ENCODE measurements around the gene PLD2. TPM values are rescaled to one million over a fixed set of nuclear protein-coding genes. Genes with fewer than 3 reads are reported as not detected.

The PLD2 gene
- total RNA-seq, 1 experiment from 2014 or later = 31.7 TPM

GRCh38 chr17:4808378-4808767 lies 1.4 kb downstream of the PLD2 start:
- Mint-ChIP-seq H3K4me1 (ENCODE audit: insufficient read depth, unreplicated experiment) (peaks cover 17% of the 10 kb centered on the region), H3K9me3 (ENCODE audit: unreplicated experiment) (no peaks in the 10 kb centered on the region), H3K27ac (ENCODE audit: low read depth, unreplicated experiment) (no peak overlapping the region), H3K36me3 (ENCODE audit: insufficient read depth, unreplicated experiment) (peaks cover 45% of the 10 kb centered on the region), H3K4me3 (ENCODE audit: unreplicated experiment) (peak overlapping the region; percentile 77), H3K27me3 (ENCODE audit: insufficient read depth, unreplicated experiment) (no peaks in the 10 kb centered on the region)
- intact Hi-C loops (cut with micrococcal nuclease) = loop anchor here (5.0 kb wide), 1 partner anchor 74 kb away; no protein-coding TSS in a partner anchor
- CTCF ChIA-PET = interaction anchor here (0.6 to 3.0 kb wide), 5 partner anchors 18 to 221 kb away, joined by 3 to 12 read pairs (median 6); no protein-coding TSS in a partner anchor
- TF ChIP-seq, protein P1, sequence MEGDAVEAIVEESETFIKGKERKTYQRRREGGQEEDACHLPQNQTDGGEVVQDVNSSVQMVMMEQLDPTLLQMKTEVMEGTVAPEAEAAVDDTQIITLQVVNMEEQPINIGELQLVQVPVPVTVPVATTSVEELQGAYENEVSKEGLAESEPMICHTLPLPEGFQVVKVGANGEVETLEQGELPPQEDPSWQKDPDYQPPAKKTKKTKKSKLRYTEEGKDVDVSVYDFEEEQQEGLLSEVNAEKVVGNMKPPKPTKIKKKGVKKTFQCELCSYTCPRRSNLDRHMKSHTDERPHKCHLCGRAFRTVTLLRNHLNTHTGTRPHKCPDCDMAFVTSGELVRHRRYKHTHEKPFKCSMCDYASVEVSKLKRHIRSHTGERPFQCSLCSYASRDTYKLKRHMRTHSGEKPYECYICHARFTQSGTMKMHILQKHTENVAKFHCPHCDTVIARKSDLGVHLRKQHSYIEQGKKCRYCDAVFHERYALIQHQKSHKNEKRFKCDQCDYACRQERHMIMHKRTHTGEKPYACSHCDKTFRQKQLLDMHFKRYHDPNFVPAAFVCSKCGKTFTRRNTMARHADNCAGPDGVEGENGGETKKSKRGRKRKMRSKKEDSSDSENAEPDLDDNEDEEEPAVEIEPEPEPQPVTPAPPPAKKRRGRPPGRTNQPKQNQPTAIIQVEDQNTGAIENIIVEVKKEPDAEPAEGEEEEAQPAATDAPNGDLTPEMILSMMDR (IDR thresholded peaks at IDR 0.05; ENCODE audit: unreplicated experiment) = no peak
- POLR2A ChIA-PET = interaction anchor here (0.9 to 3.3 kb wide), 7 partner anchors 8 to 132 kb away, joined by 3 to 37 read pairs (median 4); partner anchors contain the start of genes PSMB6, RNF167 and SLC25A11
- DNase-seq (ENCODE audit: unreplicated experiment) = peak; percentile 33
- BruUV-seq (replicated peaks) = no TSS peak

GRCh38 chr17:4810696-4811290 lies 3.8 kb downstream of the PLD2 start:
- TF ChIP-seq, protein P1 (IDR thresholded peaks at IDR 0.05; ENCODE audit: unreplicated experiment) = no peak
- H3K4me3 Mint-ChIP-seq (ENCODE audit: unreplicated experiment) = no peak overlapping the region
- H3K36me3 Mint-ChIP-seq (ENCODE audit: insufficient read depth, unreplicated experiment) = peaks cover 54% of the 10 kb centered on the region
- ChIA-PET POLR2A (interaction anchor here (0.6 to 1.3 kb wide), 2 partner anchors 21 to 23 kb away, joined by 3 read pairs; no protein-coding TSS in a partner anchor), CTCF (no interaction called here)
- no peak for DNase-seq (ENCODE audit: unreplicated experiment)
- intact Hi-C loops (cut with micrococcal nuclease) = no loop called here
- no peak overlapping the region for H3K27ac Mint-ChIP-seq (ENCODE audit: low read depth, unreplicated experiment)
- H3K4me1 Mint-ChIP-seq (ENCODE audit: insufficient read depth, unreplicated experiment) = peaks cover 17% of the 10 kb centered on the region
- no peaks in the 10 kb centered on the region for H3K9me3 Mint-ChIP-seq (ENCODE audit: unreplicated experiment)
- no TSS peak for BruUV-seq (replicated peaks)
- no peaks in the 10 kb centered on the region for H3K27me3 Mint-ChIP-seq (ENCODE audit: insufficient read depth, unreplicated experiment)

DNA sequence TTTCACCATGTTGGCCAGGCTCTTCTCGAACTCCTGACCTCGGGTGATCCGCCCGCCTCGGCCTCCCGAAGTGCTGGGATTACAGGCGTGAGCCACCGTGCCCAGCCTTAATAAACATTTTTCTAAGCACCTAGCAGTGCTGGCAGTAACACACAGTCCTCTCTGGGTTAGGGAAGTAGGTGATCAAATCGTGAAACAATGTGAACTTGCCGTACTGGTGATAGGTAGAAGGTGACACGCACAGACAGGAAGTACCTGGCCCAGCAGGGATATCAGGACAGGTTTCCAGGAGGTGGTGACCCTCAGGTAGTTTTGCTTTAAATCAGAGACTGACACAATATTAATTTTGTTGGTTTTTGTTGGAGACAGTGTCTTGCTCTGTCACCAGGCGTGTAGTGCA lies 4.5 kb downstream of the PLD2 start:
- Mint-ChIP-seq H3K4me3 (ENCODE audit: unreplicated experiment) (no peak overlapping the region), H3K9me3 (ENCODE audit: unreplicated experiment) (no peaks in the 10 kb centered on the region), H3K36me3 (ENCODE audit: insufficient read depth, unreplicated experiment) (peaks cover 61% of the 10 kb centered on the region), H3K27me3 (ENCODE audit: insufficient read depth, unreplicated experiment) (no peaks in the 10 kb centered on the region), H3K4me1 (ENCODE audit: insufficient read depth, unreplicated experiment) (peaks cover 17% of the 10 kb centered on the region), H3K27ac (ENCODE audit: low read depth, unreplicated experiment) (no peak overlapping the region)
- no TSS peak for BruUV-seq (replicated peaks)
- TF ChIP-seq, protein P1 (IDR thresholded peaks at IDR 0.05; ENCODE audit: unreplicated experiment) = no peak
- POLR2A ChIA-PET = interaction anchor here (0.7 to 1.3 kb wide), 2 partner anchors 15 to 23 kb away, joined by 3 read pairs; partner anchors contain the start of gene PSMB6
- intact Hi-C loops (cut with micrococcal nuclease) = no loop called here
- CTCF ChIA-PET = no interaction called here
- DNase-seq (ENCODE audit: unreplicated experiment) = no peak

GRCh38 chr17:4812690-4813089 lies 5.7 kb downstream of the PLD2 start:
- TF ChIP-seq, protein P1 (IDR thresholded peaks at IDR 0.05; ENCODE audit: unreplicated experiment) = no peak
- Mint-ChIP-seq H3K4me3 (ENCODE audit: unreplicated experiment) (no peak overlapping the region), H3K27ac (ENCODE audit: low read depth, unreplicated experiment) (no peak overlapping the region), H3K4me1 (ENCODE audit: insufficient read depth, unreplicated experiment) (peaks cover 15% of the 10 kb centered on the region), H3K36me3 (ENCODE audit: insufficient read depth, unreplicated experiment) (peaks cover 70% of the 10 kb centered on the region), H3K27me3 (ENCODE audit: insufficient read depth, unreplicated experiment) (no peaks in the 10 kb centered on the region), H3K9me3 (ENCODE audit: unreplicated experiment) (no peaks in the 10 kb centered on the region)
- ChIA-PET POLR2A (no interaction called here), CTCF (no interaction called here)
- BruUV-seq (replicated peaks) = no TSS peak
- intact Hi-C loops (cut with micrococcal nuclease) = no loop called here
- DNase-seq (ENCODE audit: unreplicated experiment) = no peak
